ENCODE results near the gene MMP13.
"Not testable (repeated sequence)": the region's sequence is repeated elsewhere in the genome, so short reads cannot be mapped to it uniquely, and the experiment has no call there.

The MMP13 gene

GRCh38 chr11:102936864-102937509 lies 18.5 kb downstream of the MMP13 start:
- no peak for DNase-seq (ENCODE audit: low read depth in 3 of 3)

- DNase-seq (ENCODE audit: low read depth in 3 of 3), result no peak
These were observed 20.0 kb downstream of the MMP13 start for GRCh38 chr11:102935514-102935913.

GRCh38 chr11:102934735-102935134 lies 20.8 kb downstream of the MMP13 start:
- no peak for DNase-seq (ENCODE audit: low read depth in 3 of 3)

GRCh38 chr11:102933627-102934026 lies 21.9 kb downstream of the MMP13 start:
- DNase-seq (ENCODE audit: low read depth in 3 of 3), result no peak

- DNase-seq (ENCODE audit: low read depth in 3 of 3), result no peak
These were observed 22.9 kb downstream of the MMP13 start for GRCh38 chr11:102932678-102933077.

- DNase-seq (ENCODE audit: low read depth in 3 of 3), result no peak
These were observed 25.1 kb downstream of the MMP13 start for GRCh38 chr11:102930451-102930850.

- no peak for DNase-seq (ENCODE audit: low read depth in 3 of 3)
These were observed 25.6 kb downstream of the MMP13 start for GRCh38 chr11:102929972-102930371.

- no peak for DNase-seq (ENCODE audit: low read depth in 3 of 3)
These were observed 26.4 kb downstream of the MMP13 start for GRCh38 chr11:102929166-102929565.

- no peak for DNase-seq (ENCODE audit: low read depth in 3 of 3)
These were observed 27.3 kb downstream of the MMP13 start for GRCh38 chr11:102928247-102928646.

GRCh38 chr11:102927624-102927990 lies 27.9 kb downstream of the MMP13 start:
- no peak for DNase-seq (ENCODE audit: low read depth in 3 of 3)

- no peak for DNase-seq (ENCODE audit: low read depth in 3 of 3)
These were observed 28.4 kb downstream of the MMP13 start for GRCh38 chr11:102926961-102927623.

- no peak for DNase-seq (ENCODE audit: low read depth in 3 of 3)
These were observed 29.0 kb downstream of the MMP13 start for GRCh38 chr11:102926517-102926916.

- DNase-seq (ENCODE audit: low read depth in 3 of 3), result no peak
These were observed 29.5 kb downstream of the MMP13 start for GRCh38 chr11:102925988-102926387.

- no peak for DNase-seq (ENCODE audit: low read depth in 3 of 3)
These were observed 30.6 kb downstream of the MMP13 start for GRCh38 chr11:102924851-102925380.

- DNase-seq (ENCODE audit: low read depth in 3 of 3), result no peak
These were observed 33.8 kb downstream of the MMP13 start for GRCh38 chr11:102921587-102922220.

- no peak for DNase-seq (ENCODE audit: low read depth in 3 of 3)
These were observed 35.3 kb downstream of the MMP13 start for GRCh38 chr11:102920118-102920684.

- DNase-seq (ENCODE audit: low read depth in 3 of 3), result no peak
These were observed 40.5 kb downstream of the MMP13 start for GRCh38 chr11:102915044-102915375.

- no peak for DNase-seq (ENCODE audit: low read depth in 3 of 3)
These were observed 41.1 kb downstream of the MMP13 start for GRCh38 chr11:102914238-102915043.

- no peak for DNase-seq (ENCODE audit: low read depth in 3 of 3)
These were observed 43.1 kb downstream of the MMP13 start for GRCh38 chr11:102912482-102912830.

GRCh38 chr11:102911758-102912481 lies 43.6 kb downstream of the MMP13 start:
- no peak for DNase-seq (ENCODE audit: low read depth in 3 of 3)

GRCh38 chr11:102905848-102906247 lies 49.7 kb downstream of the MMP13 start:
- not testable (repeated sequence) for DNase-seq (ENCODE audit: low read depth in 3 of 3)

Data from stimulated activated CD4-positive, alpha-beta T cell treated with anti-CD3 and anti-CD28 coated beads, TNF-alpha, amount 100 ng/mL, for 48 hours (primary cell).